GM18520 (cell line): ENCODE data around the gene GLDC.

ENCODE experiments used
- ATAC-seq: cut with Tn5 transposase; IDR thresholded peaks from one replicate; pipeline ENCODE4 v1.9.1; 2021; ENCODE audit not compliant: unreplicated experiment

Gene GLDC

DNA sequence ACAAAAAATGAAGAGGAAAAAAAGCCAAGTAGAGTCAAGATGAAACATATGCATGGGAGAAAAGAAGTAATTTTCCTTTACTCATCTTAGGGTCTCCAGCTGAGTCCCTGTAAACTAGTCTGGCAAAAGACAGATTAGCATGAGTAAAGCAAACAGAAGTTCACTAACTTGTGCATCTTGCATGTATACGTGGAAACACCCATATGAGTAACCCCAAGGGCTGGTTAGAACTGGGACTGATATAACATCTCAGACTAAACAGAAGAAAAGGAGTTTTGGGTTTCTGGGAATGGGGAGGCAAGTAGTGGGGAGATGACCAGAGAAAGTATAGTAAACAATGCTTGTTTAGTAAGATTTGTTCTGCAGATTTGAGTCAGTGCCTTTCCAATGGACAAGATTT is 20.1 kb upstream of the GLDC start:
- ATAC-seq, result no peak

- no peak for ATAC-seq
Measured at GRCh38 chr9:6664204-6664680, 18.7 kb upstream of the GLDC start.

- ATAC-seq, result no peak
Measured at GRCh38 chr9:6660512-6660911, 15.0 kb upstream of the GLDC start.

DNA sequence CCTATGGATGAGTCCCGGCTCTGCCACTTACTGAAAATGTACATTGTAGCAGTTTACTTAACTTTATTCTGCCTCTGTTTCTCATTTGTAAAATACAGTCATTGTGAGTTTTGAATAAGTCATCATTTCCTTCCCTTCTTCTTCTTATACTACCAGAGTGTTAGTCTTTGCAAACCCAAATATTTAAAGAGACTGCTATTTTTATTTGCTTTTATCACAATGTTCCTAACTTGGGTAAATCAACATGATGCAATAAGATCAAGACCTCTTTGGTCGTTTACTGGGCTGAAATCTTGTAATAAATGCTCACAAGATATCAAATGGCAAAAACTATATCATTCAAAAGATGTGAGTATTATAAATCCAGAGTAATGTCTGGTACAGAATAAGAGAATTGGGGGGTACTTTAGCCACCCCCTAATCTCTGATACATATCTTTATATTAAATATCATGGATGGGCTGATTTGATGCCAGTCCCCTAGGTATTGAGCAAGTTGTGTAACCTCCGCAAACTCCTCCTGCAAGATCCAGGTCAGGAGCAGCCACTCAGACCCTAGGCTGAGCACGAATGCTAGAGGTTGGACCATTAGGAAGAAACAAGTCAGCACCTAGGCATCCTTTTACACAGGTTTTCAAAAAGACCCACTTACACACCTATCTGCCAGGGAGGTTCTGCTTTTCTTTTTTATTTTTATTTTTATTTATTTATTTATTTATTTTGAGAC is 13.3 kb upstream of the GLDC start:
- no peak for ATAC-seq

DNA sequence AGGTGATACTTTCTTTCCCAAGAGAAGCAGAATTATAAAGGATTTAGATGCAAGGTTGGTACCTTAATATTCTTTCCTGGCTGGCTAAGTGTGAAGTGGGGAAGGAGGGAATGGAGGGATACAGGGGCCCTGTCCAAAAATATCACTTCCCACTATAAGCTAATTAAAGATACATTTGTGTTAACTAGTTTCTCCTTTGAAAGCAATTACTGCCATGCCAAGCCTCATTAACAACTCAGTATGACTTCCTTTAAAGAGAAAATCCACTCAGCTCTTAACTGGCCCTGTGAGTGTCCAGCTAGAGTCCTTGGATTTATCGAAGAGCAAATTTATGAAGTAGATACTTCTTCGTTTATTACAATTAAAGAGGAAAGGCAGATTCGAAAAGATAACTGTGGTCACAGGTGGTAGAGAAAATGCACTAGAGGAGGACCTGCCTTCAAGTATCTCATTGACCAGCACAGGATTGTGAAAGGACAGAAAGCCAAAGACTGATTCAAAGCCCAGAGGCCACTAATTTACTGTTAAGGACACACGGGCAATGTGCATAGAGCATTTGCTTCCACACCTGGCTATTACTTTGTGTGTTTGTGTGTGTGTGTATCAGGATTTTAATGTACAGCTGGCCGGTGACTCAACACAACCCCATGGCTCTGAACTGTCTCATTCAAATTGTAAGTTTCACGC is 11.2 kb upstream of the GLDC start:
- no peak for ATAC-seq

DNA sequence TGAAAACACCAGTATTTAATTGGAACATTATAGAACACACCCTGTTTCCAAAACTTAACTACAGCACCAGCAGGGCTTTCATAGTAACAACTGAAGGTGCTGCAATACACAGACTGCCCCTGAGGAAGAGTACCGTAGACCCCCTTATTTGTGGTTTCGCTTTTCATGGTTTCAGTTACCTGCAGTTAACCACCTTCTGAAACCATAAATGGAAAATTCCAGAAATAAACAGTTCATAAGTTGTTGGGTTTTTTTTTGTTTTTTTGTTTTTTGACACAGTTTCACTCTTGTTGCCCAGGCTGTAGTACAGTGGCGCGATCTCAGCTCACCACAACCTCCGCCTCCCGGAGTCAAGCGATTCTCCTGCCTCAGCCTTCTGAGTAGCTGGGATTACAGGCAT is 9.5 kb upstream of the GLDC start:
- peak; percentile 68 for ATAC-seq

DNA sequence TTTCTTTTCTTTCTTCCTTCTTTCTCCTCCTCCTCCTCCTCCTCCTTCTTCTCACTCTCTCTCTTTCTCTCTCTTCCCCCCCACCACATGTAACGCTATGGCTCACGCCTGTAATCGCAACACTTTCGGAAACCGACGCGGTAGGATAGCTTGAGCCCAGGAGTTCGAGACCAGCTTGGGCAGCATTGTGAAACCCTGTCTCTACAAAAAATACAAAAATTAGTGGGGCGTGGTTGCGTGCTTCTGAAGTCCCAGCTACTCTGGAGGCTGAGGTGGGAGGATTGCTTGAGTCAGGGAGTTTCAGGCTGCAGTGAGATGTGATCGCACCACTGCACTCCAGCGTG is 736 bp upstream of the GLDC start:
- ATAC-seq, result no peak

GRCh38 chr9:6645105-6645354 is 499 bp downstream of the GLDC start:
- ATAC-seq, result peak; percentile 12

- ATAC-seq, result no peak
Measured at GRCh38 chr9:6644346-6645104, 1.0 kb downstream of the GLDC start.

DNA sequence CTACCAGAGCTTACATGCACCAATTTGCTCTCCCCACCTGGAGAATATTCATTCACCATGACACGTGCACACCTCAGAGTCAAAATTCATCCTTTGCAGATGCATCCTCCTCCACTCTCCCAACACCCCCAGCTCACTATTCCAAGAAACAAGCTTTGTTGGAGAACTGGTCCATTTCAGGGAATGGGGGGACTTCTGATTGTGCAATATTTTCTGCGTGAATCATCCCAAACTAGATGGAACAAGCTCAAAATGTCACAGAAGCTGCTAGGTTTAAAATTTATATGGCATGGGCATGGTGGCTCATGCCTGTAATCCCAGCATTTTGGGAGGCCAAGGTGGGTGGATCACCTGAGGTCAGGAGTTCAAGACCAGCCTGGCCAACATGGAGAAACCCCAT is 3.6 kb downstream of the GLDC start:
- ATAC-seq, result no peak

GRCh38 chr9:6641561-6641960 is 4.0 kb downstream of the GLDC start:
- no peak for ATAC-seq

- no peak for ATAC-seq
Measured at GRCh38 chr9:6641056-6641455, 4.5 kb downstream of the GLDC start.

- ATAC-seq, result no peak
Measured at GRCh38 chr9:6640268-6641051, 5.1 kb downstream of the GLDC start.

GRCh38 chr9:6639622-6640021 is 5.9 kb downstream of the GLDC start:
- ATAC-seq, result no peak

- ATAC-seq, result no peak
Measured at GRCh38 chr9:6634444-6634843, 11.1 kb downstream of the GLDC start.

DNA sequence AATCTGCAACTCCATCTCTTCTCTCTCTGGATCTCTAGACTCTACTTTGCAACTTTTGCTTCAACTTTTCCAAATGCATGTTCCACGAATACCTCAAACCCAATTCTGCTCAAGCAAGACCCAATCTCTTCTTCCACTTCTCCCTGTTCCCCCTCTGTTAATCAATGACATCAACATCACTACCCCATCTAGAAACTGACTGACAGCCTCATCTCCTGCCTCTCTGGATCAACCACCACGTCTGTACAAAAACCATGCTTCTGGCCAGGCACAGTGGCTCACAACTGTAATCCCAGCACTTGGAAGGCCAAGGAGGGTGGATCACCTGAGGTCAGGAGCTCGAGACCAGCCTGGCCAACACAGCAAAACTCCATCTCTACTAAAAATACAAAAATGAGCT is 12.2 kb downstream of the GLDC start:
- no peak for ATAC-seq

GRCh38 chr9:6632516-6633183 is 12.9 kb downstream of the GLDC start:
- peak; percentile 79 for ATAC-seq

- ATAC-seq, result no peak
Measured at GRCh38 chr9:6631207-6631512, 14.4 kb downstream of the GLDC start.

GRCh38 chr9:6630502-6631206 is 14.9 kb downstream of the GLDC start:
- ATAC-seq, result peak; percentile 63

DNA sequence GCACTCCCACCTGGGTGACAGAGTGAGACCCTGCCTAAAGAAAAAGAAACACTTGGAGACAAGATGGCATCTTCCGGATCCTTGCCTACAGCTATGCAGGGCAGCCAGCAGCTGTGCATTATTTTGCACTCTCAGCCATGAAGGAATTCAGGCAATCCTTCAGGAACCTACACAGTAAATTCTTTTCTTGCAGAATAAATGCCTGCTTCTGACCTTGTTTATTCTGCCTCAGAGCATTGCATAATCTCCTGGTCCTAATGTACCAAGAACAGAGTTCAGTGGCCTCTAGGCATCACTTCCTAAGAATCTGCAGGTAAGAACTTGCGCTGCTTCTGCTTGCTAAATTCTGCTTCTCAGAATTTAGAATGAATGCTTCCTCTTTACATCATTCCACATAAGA is 16.8 kb downstream of the GLDC start:
- no peak for ATAC-seq

DNA sequence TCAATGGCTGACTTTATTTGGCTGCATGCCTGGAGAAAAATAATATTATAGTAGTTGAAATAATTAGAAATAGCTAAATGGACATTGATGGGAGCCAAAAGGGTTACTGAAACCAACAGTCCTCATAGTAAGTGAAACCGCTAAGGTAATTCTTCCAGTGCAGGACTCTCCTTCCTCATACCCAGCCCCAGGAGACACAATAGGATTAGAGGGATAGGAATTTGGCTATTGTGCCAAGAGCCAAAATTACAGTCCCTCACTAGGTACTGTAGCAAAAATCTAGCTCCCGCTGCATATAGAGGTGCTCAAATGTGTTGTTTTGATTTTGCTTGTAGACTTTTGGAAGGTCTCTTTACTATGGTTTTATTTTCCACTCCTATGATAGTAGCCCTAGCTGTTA is 20.2 kb downstream of the GLDC start:
- ATAC-seq, result no peak
